ENCODE data around the gene CLDN22.
"Not testable (repeated sequence)": the region's sequence is repeated elsewhere in the genome, so short reads cannot be mapped to it uniquely, and the experiment has no call there.

The CLDN22 gene

GRCh38 chr4:183345261-183345660 lies 25.2 kb upstream of the CLDN22 start:
- DNase-seq, result no peak

GRCh38 chr4:183344523-183345255 lies 24.6 kb upstream of the CLDN22 start:
- DNase-seq, result no peak

GRCh38 chr4:183343730-183344129 lies 23.7 kb upstream of the CLDN22 start:
- DNase-seq, result no peak

- peak; percentile 34 for DNase-seq
These were observed 22.8 kb upstream of the CLDN22 start for GRCh38 chr4:183342541-183343533.

- no peak for DNase-seq
These were observed 17.8 kb upstream of the CLDN22 start for GRCh38 chr4:183337833-183338232.

GRCh38 chr4:183337349-183337748 lies 17.3 kb upstream of the CLDN22 start:
- no peak for DNase-seq

- no peak for DNase-seq
These were observed 15.4 kb upstream of the CLDN22 start for GRCh38 chr4:183335369-183335940.

GRCh38 chr4:183333983-183334382 lies 13.9 kb upstream of the CLDN22 start:
- no peak for DNase-seq

GRCh38 chr4:183333202-183333601 lies 13.1 kb upstream of the CLDN22 start:
- no peak for DNase-seq

GRCh38 chr4:183332447-183332846 lies 12.4 kb upstream of the CLDN22 start:
- DNase-seq, result no peak

- no peak for DNase-seq
These were observed 10.8 kb upstream of the CLDN22 start for GRCh38 chr4:183330841-183331240.

- DNase-seq, result no peak
These were observed 10.1 kb upstream of the CLDN22 start for GRCh38 chr4:183329954-183330742.

- no peak for DNase-seq
These were observed 9.2 kb upstream of the CLDN22 start for GRCh38 chr4:183329244-183329643.

GRCh38 chr4:183328832-183329231 lies 8.8 kb upstream of the CLDN22 start:
- DNase-seq, result no peak

- DNase-seq, result no peak
These were observed 7.8 kb upstream of the CLDN22 start for GRCh38 chr4:183327827-183328226.

- DNase-seq, result no peak
These were observed 6.8 kb upstream of the CLDN22 start for GRCh38 chr4:183326853-183327252.

GRCh38 chr4:183326387-183326786 lies 6.3 kb upstream of the CLDN22 start:
- not testable (repeated sequence) for DNase-seq

- DNase-seq, result no peak
These were observed 4.5 kb upstream of the CLDN22 start for GRCh38 chr4:183324619-183325018.

GRCh38 chr4:183324056-183324455 lies 4.0 kb upstream of the CLDN22 start:
- DNase-seq, result not testable (repeated sequence)

GRCh38 chr4:183323295-183323694 lies 3.2 kb upstream of the CLDN22 start:
- no peak for DNase-seq

GRCh38 chr4:183322326-183322725 lies 2.2 kb upstream of the CLDN22 start, which contains the start of gene CLDN24:
Gene CLDN24 (minus strand): TSS chr4:183322426. CDS start chr4:183322426, 0 bp downstream.
- no peak for DNase-seq

GRCh38 chr4:183321516-183321915 lies 1.4 kb upstream of the CLDN22 start:
- no peak for DNase-seq

GRCh38 chr4:183321079-183321478 lies 1.0 kb upstream of the CLDN22 start:
- no peak for DNase-seq
